HL-60 (cell line): Measurements from ENCODE around the gene ARFIP1.

Experiments used
- DNase-seq, 2 experiments: peaks; one replicate each; pipeline ENCODE4 v3.0.0-alpha.2; 2010 to 2020; ENCODE audit warnings: low read depth in 1 of 2, low spot score in 1 of 2
- H3K27ac ChIP-seq: fragments of 250-450 bp; sonication (Bioruptor Pico); replicated peaks from 2 replicates; pipeline ENCODE4 v1.5.1; 2020; ENCODE audit warnings: mild to moderate bottlenecking, moderate library complexity
- H3K27me3 ChIP-seq: fragments of 250-450 bp; sonication (Bioruptor Pico); 2 replicates; pipeline ENCODE4 v1.5.1; 2021; ENCODE audit warnings: mild to moderate bottlenecking, moderate library complexity; ENCODE audit not compliant: insufficient read depth, poor library complexity, severe bottlenecking
- H3K4me3 ChIP-seq: replicated peaks from 2 replicates; pipeline ENCODE4 v1.5.1; 2011; ENCODE audit warnings: mild to moderate bottlenecking, control low read depth, low read length; ENCODE audit not compliant: insufficient read depth
- CTCF ChIP-seq: IDR thresholded peaks from one replicate; pipeline ENCODE4 v1.5.1; 2011; ENCODE audit warnings: low read length, control low read depth, inconsistent platforms; ENCODE audit not compliant: insufficient read depth
- GABPA ChIP-seq: IDR thresholded peaks from 2 replicates; pipeline ENCODE4 v1.6.1; 2012; ENCODE audit warnings: low read depth
- POLR2AphosphoS5 ChIP-seq: IDR thresholded peaks from 2 replicates; pipeline ENCODE4 v1.6.1; 2012; ENCODE audit warnings: low read depth
- REST ChIP-seq: IDR thresholded peaks from 2 replicates; pipeline ENCODE4 v1.6.1; 2012; ENCODE audit warnings: low read depth; ENCODE audit not compliant: insufficient replicate concordance
- SPI1 ChIP-seq: IDR thresholded peaks from 2 replicates; pipeline ENCODE4 v1.6.1; 2012; ENCODE audit warnings: low read depth, mild to moderate bottlenecking, borderline replicate concordance

The ARFIP1 gene

GRCh38 chr4:152820073-152820472 is 40.3 kb downstream of the ARFIP1 start:
- no peak for DNase-seq
- no peak for TF ChIP-seq SPI1
- Histone ChIP-seq H3K27ac (no peak overlapping the region), H3K4me3 (no peak overlapping the region), H3K27me3 (no peaks in the 10 kb centered on the region)

GRCh38 chr4:152822323-152822722 is 42.6 kb downstream of the ARFIP1 start:
- Histone ChIP-seq H3K27me3 (no peaks in the 10 kb centered on the region), H3K27ac (no peak overlapping the region), H3K4me3 (no peak overlapping the region)
- TF ChIP-seq REST (no peak), POLR2AphosphoS5 (no peak), GABPA (no peak)
- no peak for DNase-seq

- H3K27me3 ChIP-seq, result no peaks in the 10 kb centered on the region
- DNase-seq, result no peak
- H3K4me3 ChIP-seq, result no peak overlapping the region
- TF ChIP-seq GABPA, result no peak
- peak; percentile 73 for TF ChIP-seq SPI1
- no peak overlapping the region for H3K27ac ChIP-seq
These were observed 44.8 kb downstream of the ARFIP1 start for GRCh38 chr4:152824561-152824960.

GRCh38 chr4:152825336-152825735 is 45.6 kb downstream of the ARFIP1 start:
- DNase-seq, result no peak
- no peak overlapping the region for H3K27ac ChIP-seq
- TF ChIP-seq POLR2AphosphoS5 (no peak), SPI1 (no peak)
- H3K4me3 ChIP-seq, result no peak overlapping the region
- no peaks in the 10 kb centered on the region for H3K27me3 ChIP-seq

- Histone ChIP-seq H3K27ac (no peak overlapping the region), H3K4me3 (no peak overlapping the region), H3K27me3 (no peaks in the 10 kb centered on the region)
- TF ChIP-seq REST (no peak), GABPA (no peak), POLR2AphosphoS5 (no peak), CTCF (no peak), SPI1 (no peak)
- DNase-seq, result no peak
These were observed 48.4 kb downstream of the ARFIP1 start for GRCh38 chr4:152828122-152828521.

GRCh38 chr4:152831416-152831815 is 51.7 kb downstream of the ARFIP1 start:
- H3K27me3 ChIP-seq, result no peaks in the 10 kb centered on the region
- TF ChIP-seq GABPA, result no peak
- TF ChIP-seq POLR2AphosphoS5, result no peak
- TF ChIP-seq REST, result no peak
- TF ChIP-seq CTCF, result no peak
- no peak for TF ChIP-seq SPI1
- H3K27ac ChIP-seq, result no peak overlapping the region
- no peak overlapping the region for H3K4me3 ChIP-seq
- DNase-seq, result no peak
